Cardiac muscle cell (in vitro differentiated cells and primary cell): ENCODE results near the gene ORM1. TPM values are rescaled to one million over a fixed set of nuclear protein-coding genes. Genes with fewer than 3 reads are reported as not detected.

Source experiments
- DNase-seq, 2 donors: peaks; one replicate each; pipeline versions ENCODE4 v3.0.0 to v3.0.0-alpha.2; 2010 to 2017; ENCODE audit warnings: low read depth in 1 of 2, low spot score in 1 of 2
- H3K27ac ChIP-seq: fragments of 200-600 bp; sonication (generic); 2 replicates; pipeline ENCODE4 v1.5.1; 2016
- H3K27me3 ChIP-seq: fragments of 200-600 bp; sonication (generic); 2 replicates; pipeline ENCODE4 v1.6.0; 2016; ENCODE audit warnings: control low read depth
- H3K36me3 ChIP-seq: fragments of 200-600 bp; sonication (generic); 2 replicates; pipeline ENCODE4 v1.5.1; 2016; ENCODE audit warnings: control low read depth
- H3K4me1 ChIP-seq: fragments of 200-600 bp; sonication (generic); 2 replicates; pipeline ENCODE4 v1.8.1; 2017; ENCODE audit warnings: low read depth, mild to moderate bottlenecking, mixed run types
- H3K4me3 ChIP-seq: fragments of 200-600 bp; sonication (generic); 2 replicates; pipeline ENCODE4 v1.5.1; 2016; ENCODE audit warnings: mild to moderate bottlenecking
- H3K9me3 ChIP-seq: fragments of 200-600 bp; sonication (generic); 2 replicates; pipeline ENCODE4 v1.5.1; 2017; ENCODE audit warnings: low read depth, mild to moderate bottlenecking, control low read depth
- polyA plus RNA-seq: library from polyadenylated mRNA; unstranded; fragments of >200 nt; fragmentation: Nextera tagmentation; extraction: Ambion mirVana; gene quantifications from 2 replicates; pipeline ENCODE4 v1.2.1, GENCODE V29; 2016
- total RNA-seq: library from RNA; depleted of rRNA; stranded (reverse); fragments of >200 nt; gene quantifications from 2 replicates; pipeline ENCODE4 v1.2.3, GENCODE V29; 2016
- TF ChIP-seq, protein P1 (sequence below): IDR thresholded peaks from 2 replicates; pipeline ENCODE4 v1.5.1; 2012; ENCODE audit warnings: low read depth, mild to moderate bottlenecking, low read length

The ORM1 gene
- total and polyA plus RNA-seq, 2 experiments from 2014 or later = 0.75 TPM; not detected in 1

GRCh38 chr9:114289106-114289505 is 33.8 kb upstream of the ORM1 start:
- H3K36me3 ChIP-seq = no peaks in the 10 kb centered on the region
- H3K9me3 ChIP-seq = no peaks in the 10 kb centered on the region
- TF ChIP-seq, protein P1, sequence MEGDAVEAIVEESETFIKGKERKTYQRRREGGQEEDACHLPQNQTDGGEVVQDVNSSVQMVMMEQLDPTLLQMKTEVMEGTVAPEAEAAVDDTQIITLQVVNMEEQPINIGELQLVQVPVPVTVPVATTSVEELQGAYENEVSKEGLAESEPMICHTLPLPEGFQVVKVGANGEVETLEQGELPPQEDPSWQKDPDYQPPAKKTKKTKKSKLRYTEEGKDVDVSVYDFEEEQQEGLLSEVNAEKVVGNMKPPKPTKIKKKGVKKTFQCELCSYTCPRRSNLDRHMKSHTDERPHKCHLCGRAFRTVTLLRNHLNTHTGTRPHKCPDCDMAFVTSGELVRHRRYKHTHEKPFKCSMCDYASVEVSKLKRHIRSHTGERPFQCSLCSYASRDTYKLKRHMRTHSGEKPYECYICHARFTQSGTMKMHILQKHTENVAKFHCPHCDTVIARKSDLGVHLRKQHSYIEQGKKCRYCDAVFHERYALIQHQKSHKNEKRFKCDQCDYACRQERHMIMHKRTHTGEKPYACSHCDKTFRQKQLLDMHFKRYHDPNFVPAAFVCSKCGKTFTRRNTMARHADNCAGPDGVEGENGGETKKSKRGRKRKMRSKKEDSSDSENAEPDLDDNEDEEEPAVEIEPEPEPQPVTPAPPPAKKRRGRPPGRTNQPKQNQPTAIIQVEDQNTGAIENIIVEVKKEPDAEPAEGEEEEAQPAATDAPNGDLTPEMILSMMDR = no peak
- no peaks in the 10 kb centered on the region for H3K4me1 ChIP-seq
- no peak overlapping the region for H3K4me3 ChIP-seq
- no peak overlapping the region for H3K27ac ChIP-seq
- H3K27me3 ChIP-seq = no peaks in the 10 kb centered on the region
- DNase-seq = no peak

GRCh38 chr9:114289571-114290481 is 33.1 kb upstream of the ORM1 start:
- Histone ChIP-seq H3K9me3 (no peaks in the 10 kb centered on the region), H3K27ac (no peak overlapping the region), H3K4me3 (no peak overlapping the region), H3K4me1 (no peaks in the 10 kb centered on the region), H3K36me3 (peaks cover 4% of the 10 kb centered on the region), H3K27me3 (no peaks in the 10 kb centered on the region)
- TF ChIP-seq, protein P1 = no peak
- DNase-seq = no peak

GRCh38 chr9:114290561-114290986 is 32.3 kb upstream of the ORM1 start:
- Histone ChIP-seq H3K27ac (no peak overlapping the region), H3K27me3 (no peaks in the 10 kb centered on the region), H3K9me3 (no peaks in the 10 kb centered on the region), H3K4me3 (no peak overlapping the region), H3K4me1 (no peaks in the 10 kb centered on the region), H3K36me3 (peaks cover 9% of the 10 kb centered on the region)
- TF ChIP-seq, protein P1 = no peak
- DNase-seq = no peak

GRCh38 chr9:114291064-114291474 is 31.8 kb upstream of the ORM1 start:
- Histone ChIP-seq H3K27me3 (no peaks in the 10 kb centered on the region), H3K4me1 (no peaks in the 10 kb centered on the region), H3K9me3 (no peaks in the 10 kb centered on the region), H3K4me3 (no peak overlapping the region), H3K27ac (no peak overlapping the region), H3K36me3 (peaks cover 10% of the 10 kb centered on the region)
- TF ChIP-seq, protein P1 = peak; percentile 80
- peak; percentile 69 to 73 for DNase-seq

DNA sequence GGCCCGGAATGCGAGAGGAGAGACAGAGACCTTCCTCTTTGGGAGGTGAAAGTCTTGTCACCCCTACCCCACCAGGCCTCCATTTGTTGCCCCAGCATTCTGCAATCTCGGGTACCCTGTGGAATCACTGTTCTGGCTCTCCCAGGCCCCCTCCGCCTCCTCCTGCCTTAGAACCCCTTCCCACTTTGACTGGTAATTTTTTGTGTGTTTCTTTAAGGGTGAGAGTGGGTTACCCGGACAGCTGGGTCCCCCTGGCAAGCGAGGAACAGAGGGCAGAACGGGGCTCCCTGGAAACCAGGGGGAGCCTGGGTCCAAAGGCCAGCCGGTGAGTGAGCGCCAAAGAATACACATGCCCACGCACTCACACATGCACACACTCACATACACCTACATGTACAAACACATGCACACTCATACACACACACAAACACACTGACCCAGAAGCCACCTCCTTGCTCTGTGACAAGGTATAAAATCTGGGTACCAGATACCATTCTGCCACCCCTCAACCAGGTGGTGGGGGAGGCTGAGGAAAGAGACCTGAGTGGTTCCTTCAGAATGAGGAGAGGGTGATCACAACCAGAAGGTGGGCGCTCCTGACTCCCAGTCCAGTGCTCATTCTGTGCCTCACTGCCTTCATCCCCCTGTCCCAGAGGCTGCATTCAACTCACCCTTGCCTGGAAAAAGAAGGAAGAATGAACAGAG is 30.9 kb upstream of the ORM1 start:
- no peak for DNase-seq
- Histone ChIP-seq H3K27ac (no peak overlapping the region), H3K9me3 (no peaks in the 10 kb centered on the region), H3K4me3 (no peak overlapping the region), H3K4me1 (no peaks in the 10 kb centered on the region), H3K36me3 (peaks cover 10% of the 10 kb centered on the region), H3K27me3 (no peaks in the 10 kb centered on the region)
- TF ChIP-seq, protein P1 = no peak
